Activated naive CD8-positive, alpha-beta T cell treated with anti-CD3 and anti-CD28 coated beads for 36 hours (primary cell): ENCODE measurements around the gene RANBP17. TPM values are rescaled to one million over a fixed set of nuclear protein-coding genes. Genes with fewer than 3 reads are reported as not detected.
"Not testable (repeated sequence)": the region's sequence is repeated elsewhere in the genome, so short reads cannot be mapped to it uniquely, and the experiment has no call there.

Experiments used
- DNase-seq: peaks from one replicate; pipeline ENCODE4 v3.0.0; 2021
- H3K27ac Mint-ChIP-seq: one replicate; pipeline ENCODE4 v1.8.0; 2022; ENCODE audit warnings: mild to moderate bottlenecking, moderate library complexity, mixed read lengths
- H3K27me3 Mint-ChIP-seq: one replicate; pipeline ENCODE4 v1.8.0; 2022; ENCODE audit warnings: mild to moderate bottlenecking, mixed read lengths
- H3K36me3 Mint-ChIP-seq: one replicate; pipeline ENCODE4 v1.8.0; 2021; ENCODE audit warnings: mild to moderate bottlenecking, mixed read lengths
- H3K4me1 Mint-ChIP-seq: one replicate; pipeline ENCODE4 v1.8.0; 2021; ENCODE audit warnings: mixed read lengths
- H3K4me3 Mint-ChIP-seq: one replicate; pipeline ENCODE4 v1.8.0; 2022; ENCODE audit warnings: mild to moderate bottlenecking, moderate library complexity, mixed read lengths
- H3K9me3 Mint-ChIP-seq: one replicate; pipeline ENCODE4 v1.8.0; 2022; ENCODE audit warnings: mixed read lengths
- total RNA-seq, 2 experiments: library from RNA; stranded (reverse); gene quantifications; one replicate each; pipeline ENCODE4 v1.2.3, GENCODE V29; 2021

RANBP17 gene
- total RNA-seq, 2 experiments from 2014 or later = 0.30 to 0.35 TPM

GRCh38 chr5:170960567-170960966, 98.7 kb downstream of the RANBP17 start:
- DNase-seq = no peak
- Mint-ChIP-seq H3K4me1 (no peaks in the 10 kb centered on the region), H3K36me3 (no peaks in the 10 kb centered on the region), H3K27me3 (no peaks in the 10 kb centered on the region), H3K9me3 (no peaks in the 10 kb centered on the region), H3K4me3 (no peak overlapping the region), H3K27ac (no peak overlapping the region)

DNA sequence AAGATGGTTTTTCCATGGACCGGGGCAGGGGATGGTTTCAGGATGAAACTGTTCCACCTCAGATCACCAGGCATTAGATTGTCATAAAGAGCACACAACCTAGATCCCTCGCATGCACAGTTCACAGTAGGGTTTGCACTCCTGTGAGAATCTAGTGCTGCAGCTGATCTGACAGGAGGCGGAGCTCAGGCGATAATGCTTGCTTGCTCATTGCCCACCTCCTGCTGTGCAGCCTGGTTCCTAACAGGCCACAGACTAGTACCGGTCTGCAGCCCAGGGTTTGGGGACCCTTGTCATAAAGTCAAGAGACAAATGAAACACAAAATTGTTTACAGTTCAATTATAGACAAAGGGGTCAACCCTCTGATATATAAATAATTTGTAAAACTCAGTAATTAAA, 101.7 kb downstream of the RANBP17 start:
- H3K9me3 Mint-ChIP-seq = no peaks in the 10 kb centered on the region
- H3K27me3 Mint-ChIP-seq = no peaks in the 10 kb centered on the region
- DNase-seq = no peak
- no peak overlapping the region for H3K4me3 Mint-ChIP-seq
- no peaks in the 10 kb centered on the region for H3K36me3 Mint-ChIP-seq
- H3K4me1 Mint-ChIP-seq = no peaks in the 10 kb centered on the region
- no peak overlapping the region for H3K27ac Mint-ChIP-seq

- Mint-ChIP-seq H3K4me3 (no peak overlapping the region), H3K9me3 (peaks cover 5% of the 10 kb centered on the region), H3K4me1 (no peaks in the 10 kb centered on the region), H3K36me3 (no peaks in the 10 kb centered on the region), H3K27me3 (no peaks in the 10 kb centered on the region), H3K27ac (no peak overlapping the region)
- DNase-seq = no peak
These were observed 112.6 kb downstream of the RANBP17 start for GRCh38 chr5:170974461-170974860.

- DNase-seq, H3K27ac Mint-ChIP-seq, H3K4me1 Mint-ChIP-seq, H3K4me3 Mint-ChIP-seq, H3K27me3 Mint-ChIP-seq, H3K36me3 Mint-ChIP-seq: not testable (repeated sequence)
- peaks cover 18% of the 10 kb centered on the region for H3K9me3 Mint-ChIP-seq
These were observed 118.4 kb downstream of the RANBP17 start for GRCh38 chr5:170980261-170980660.

DNA sequence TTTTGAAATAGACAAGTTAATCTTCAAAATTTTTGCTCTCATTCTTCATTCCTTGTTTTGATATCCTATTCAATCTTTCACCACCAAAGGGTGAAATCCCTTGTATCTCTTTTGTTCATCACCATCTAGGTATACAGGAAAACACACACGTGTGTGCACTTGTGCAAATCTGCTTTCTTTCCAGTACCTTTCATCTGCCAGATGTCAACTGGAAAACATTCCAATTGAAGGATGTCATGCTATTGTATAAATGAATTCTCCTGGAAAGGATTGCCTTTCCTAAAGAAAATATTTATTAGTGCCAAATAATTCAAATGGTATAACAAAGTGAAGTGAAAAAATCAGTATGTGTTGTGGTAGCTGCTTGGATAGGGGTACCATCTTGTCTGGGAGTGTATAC, 123.7 kb downstream of the RANBP17 start:
- peaks cover 3% of the 10 kb centered on the region for H3K27me3 Mint-ChIP-seq
- H3K4me1 Mint-ChIP-seq = no peaks in the 10 kb centered on the region
- H3K4me3 Mint-ChIP-seq = no peak overlapping the region
- H3K27ac Mint-ChIP-seq = no peak overlapping the region
- no peak for DNase-seq
- no peaks in the 10 kb centered on the region for H3K36me3 Mint-ChIP-seq
- peaks cover 6% of the 10 kb centered on the region for H3K9me3 Mint-ChIP-seq

DNA sequence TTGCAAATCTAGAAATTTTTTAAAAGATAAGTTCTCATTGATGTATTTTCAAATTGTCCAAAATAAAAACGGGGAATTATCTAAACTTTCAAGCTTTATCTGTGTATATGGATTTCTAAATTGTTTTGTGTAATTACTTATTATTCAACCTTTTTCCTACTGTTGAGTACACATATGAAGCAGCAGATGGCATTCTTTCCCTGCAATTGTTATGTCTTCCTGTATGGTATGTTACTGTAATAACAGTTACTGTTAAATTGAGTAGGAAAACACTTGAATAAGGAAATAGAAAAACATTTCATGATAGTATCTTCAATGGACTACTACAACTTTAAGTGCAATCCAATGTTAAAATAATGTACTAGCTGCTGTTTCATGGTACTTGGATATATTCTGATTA, 124.8 kb downstream of the RANBP17 start:
- H3K4me3 Mint-ChIP-seq = no peak overlapping the region
- no peaks in the 10 kb centered on the region for H3K27me3 Mint-ChIP-seq
- no peak for DNase-seq
- H3K36me3 Mint-ChIP-seq = no peaks in the 10 kb centered on the region
- no peaks in the 10 kb centered on the region for H3K9me3 Mint-ChIP-seq
- no peaks in the 10 kb centered on the region for H3K4me1 Mint-ChIP-seq
- H3K27ac Mint-ChIP-seq = no peak overlapping the region

GRCh38 chr5:170993476-170993875, 131.7 kb downstream of the RANBP17 start:
- H3K27ac Mint-ChIP-seq = no peak overlapping the region
- no peaks in the 10 kb centered on the region for H3K36me3 Mint-ChIP-seq
- H3K4me3 Mint-ChIP-seq = no peak overlapping the region
- DNase-seq = no peak
- no peaks in the 10 kb centered on the region for H3K27me3 Mint-ChIP-seq
- no peaks in the 10 kb centered on the region for H3K9me3 Mint-ChIP-seq
- H3K4me1 Mint-ChIP-seq = no peaks in the 10 kb centered on the region

DNA sequence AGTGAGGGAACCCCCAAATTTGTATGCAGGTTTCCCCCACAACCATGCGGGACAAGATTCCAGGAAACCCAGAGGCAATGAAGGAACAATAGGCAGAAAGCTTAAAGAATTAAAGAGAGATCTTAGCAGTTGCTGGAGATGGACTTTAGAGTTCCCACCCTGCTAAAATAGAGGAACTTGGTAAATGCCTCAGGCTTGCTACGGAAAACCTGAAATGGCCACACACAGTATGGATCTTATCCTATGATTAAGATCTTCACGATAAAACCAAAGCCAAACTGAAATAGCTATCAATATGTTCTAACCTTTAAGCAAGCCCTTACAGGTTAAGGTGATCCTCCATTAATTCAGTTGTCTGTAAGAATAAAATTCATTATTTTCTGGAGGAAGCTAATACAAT, 148.3 kb downstream of the RANBP17 start:
- H3K4me1 Mint-ChIP-seq = no peaks in the 10 kb centered on the region
- H3K27ac Mint-ChIP-seq = no peak overlapping the region
- DNase-seq = no peak
- no peak overlapping the region for H3K4me3 Mint-ChIP-seq
- no peaks in the 10 kb centered on the region for H3K27me3 Mint-ChIP-seq
- H3K36me3 Mint-ChIP-seq = no peaks in the 10 kb centered on the region
- peaks cover 10% of the 10 kb centered on the region for H3K9me3 Mint-ChIP-seq

GRCh38 chr5:171010816-171011215, 149.0 kb downstream of the RANBP17 start:
- no peak for DNase-seq
- Mint-ChIP-seq H3K27ac (no peak overlapping the region), H3K4me1 (no peaks in the 10 kb centered on the region), H3K27me3 (no peaks in the 10 kb centered on the region), H3K4me3 (no peak overlapping the region), H3K9me3 (peaks cover 10% of the 10 kb centered on the region), H3K36me3 (no peaks in the 10 kb centered on the region)

DNA sequence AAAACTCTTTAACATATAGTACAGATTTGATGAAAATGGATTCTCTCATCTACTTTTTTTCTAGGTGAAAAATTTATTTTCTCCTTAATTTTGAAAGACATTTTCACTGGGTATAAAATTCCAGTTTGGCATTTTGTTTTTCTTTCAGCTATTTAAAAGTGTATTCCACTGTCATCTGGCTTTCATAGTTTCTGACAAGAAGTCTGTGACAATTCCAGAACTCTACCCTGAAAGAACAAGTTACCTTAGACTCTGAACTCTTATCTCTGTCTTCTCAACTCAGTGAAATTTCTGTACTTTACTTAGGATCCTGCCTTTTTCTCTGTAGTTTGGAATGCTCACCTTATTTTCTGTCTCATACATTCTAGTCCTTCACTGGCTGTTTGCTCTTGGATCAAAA, 161.7 kb downstream of the RANBP17 start:
- Mint-ChIP-seq H3K36me3 (no peaks in the 10 kb centered on the region), H3K27ac (no peak overlapping the region), H3K4me3 (no peak overlapping the region), H3K27me3 (peaks cover 2% of the 10 kb centered on the region), H3K9me3 (peaks cover 10% of the 10 kb centered on the region), H3K4me1 (no peaks in the 10 kb centered on the region)
- no peak for DNase-seq

DNA sequence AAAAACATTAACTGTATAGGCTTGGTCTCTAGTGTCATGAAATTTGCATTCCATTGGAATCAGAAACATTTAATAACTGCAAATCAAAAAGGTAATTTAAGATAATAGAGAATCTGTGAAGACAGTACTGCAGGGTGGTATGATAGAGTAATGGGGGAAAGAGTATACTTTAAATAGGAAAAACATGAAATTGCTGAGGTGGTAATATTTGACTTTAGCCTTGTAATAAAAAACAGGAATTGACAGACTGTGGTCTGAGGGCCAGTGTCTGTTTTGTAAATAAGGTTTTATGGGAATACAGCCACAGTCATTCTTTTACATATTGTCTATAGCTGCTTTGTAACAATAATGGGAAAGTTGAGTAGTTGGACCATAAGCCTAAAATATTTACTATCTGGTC, 162.3 kb downstream of the RANBP17 start:
- H3K27ac Mint-ChIP-seq = no peak overlapping the region
- H3K4me1 Mint-ChIP-seq = no peaks in the 10 kb centered on the region
- peaks cover 6% of the 10 kb centered on the region for H3K27me3 Mint-ChIP-seq
- H3K4me3 Mint-ChIP-seq = no peak overlapping the region
- DNase-seq = no peak
- no peaks in the 10 kb centered on the region for H3K36me3 Mint-ChIP-seq
- peaks cover 10% of the 10 kb centered on the region for H3K9me3 Mint-ChIP-seq

- peaks cover 4% of the 10 kb centered on the region for H3K9me3 Mint-ChIP-seq
- no peak overlapping the region for H3K4me3 Mint-ChIP-seq
- no peak overlapping the region for H3K27ac Mint-ChIP-seq
- no peak for DNase-seq
- peaks cover 6% of the 10 kb centered on the region for H3K27me3 Mint-ChIP-seq
- no peaks in the 10 kb centered on the region for H3K36me3 Mint-ChIP-seq
- H3K4me1 Mint-ChIP-seq = no peaks in the 10 kb centered on the region
These were observed 167.6 kb downstream of the RANBP17 start for GRCh38 chr5:171029401-171029800.

DNA sequence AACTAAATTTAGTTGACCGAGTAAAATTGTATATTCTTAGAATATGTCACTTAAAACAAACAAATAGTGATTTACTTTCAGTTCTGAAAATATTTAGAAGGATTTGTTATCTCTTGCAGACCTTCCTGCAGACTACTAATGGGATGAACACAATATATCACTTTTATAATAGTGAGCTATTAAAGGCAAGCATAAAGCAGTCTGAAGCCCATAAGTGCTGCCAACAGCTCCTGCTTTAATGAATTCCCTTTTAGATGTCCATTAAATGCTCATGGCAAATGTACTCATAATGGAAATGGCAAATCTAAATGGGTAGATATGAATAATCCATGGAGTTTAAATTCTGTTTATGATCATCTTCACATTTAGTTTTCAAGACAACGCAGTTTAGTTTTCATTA, 170.2 kb downstream of the RANBP17 start:
- H3K27ac Mint-ChIP-seq = no peak overlapping the region
- H3K4me3 Mint-ChIP-seq = no peak overlapping the region
- H3K36me3 Mint-ChIP-seq = no peaks in the 10 kb centered on the region
- H3K4me1 Mint-ChIP-seq = no peaks in the 10 kb centered on the region
- DNase-seq = no peak
- peaks cover 6% of the 10 kb centered on the region for H3K27me3 Mint-ChIP-seq
- no peaks in the 10 kb centered on the region for H3K9me3 Mint-ChIP-seq

- Mint-ChIP-seq H3K4me1 (no peaks in the 10 kb centered on the region), H3K27me3 (peaks cover 6% of the 10 kb centered on the region), H3K27ac (no peak overlapping the region), H3K36me3 (no peaks in the 10 kb centered on the region), H3K4me3 (no peak overlapping the region), H3K9me3 (no peaks in the 10 kb centered on the region)
- no peak for DNase-seq
These were observed 170.7 kb downstream of the RANBP17 start for GRCh38 chr5:171032435-171032973.

- not testable (repeated sequence) for H3K27ac Mint-ChIP-seq, H3K4me3 Mint-ChIP-seq, DNase-seq, H3K9me3 Mint-ChIP-seq, H3K27me3 Mint-ChIP-seq, H3K4me1 Mint-ChIP-seq, H3K36me3 Mint-ChIP-seq
These were observed 180.1 kb downstream of the RANBP17 start for GRCh38 chr5:171041893-171042292.

GRCh38 chr5:171050916-171051315, 189.1 kb downstream of the RANBP17 start:
- H3K27me3 Mint-ChIP-seq = no peaks in the 10 kb centered on the region
- no peak overlapping the region for H3K27ac Mint-ChIP-seq
- DNase-seq = no peak
- H3K9me3 Mint-ChIP-seq = peaks cover 4% of the 10 kb centered on the region
- H3K4me3 Mint-ChIP-seq = no peak overlapping the region
- no peaks in the 10 kb centered on the region for H3K4me1 Mint-ChIP-seq
- H3K36me3 Mint-ChIP-seq = no peaks in the 10 kb centered on the region
